Colonic mucosa (tissue), 4 donors: ENCODE results near the gene FREM1. TPM values are rescaled to one million over a fixed set of nuclear protein-coding genes. Genes with fewer than 3 reads are reported as not detected.

ENCODE experiments used
- DNase-seq: peaks from one replicate; pipeline ENCODE4 v3.0.0-alpha.2; 2020
- H3K27ac ChIP-seq: fragments of 200-600 bp; one replicate; pipeline ENCODE4 v1.8.0; 2021
- H3K27me3 ChIP-seq: fragments of 200-600 bp; one replicate; pipeline ENCODE4 v1.8.0; 2021
- H3K36me3 ChIP-seq: fragments of 200-600 bp; one replicate; pipeline ENCODE4 v1.8.0; 2021
- H3K4me1 ChIP-seq: fragments of 200-600 bp; one replicate; pipeline ENCODE4 v1.8.0; 2021; ENCODE audit warnings: mild to moderate bottlenecking
- H3K4me3 ChIP-seq: fragments of 200-600 bp; one replicate; pipeline ENCODE4 v1.8.0; 2021
- H3K9ac ChIP-seq, 2 donors: one replicate each; pipeline ENCODE4 v1.7.0; 2013; ENCODE audit warnings: control low read depth in 2 of 2, low read depth in 2 of 2, low read length in 2 of 2
- H3K9me3 ChIP-seq: fragments of 200-600 bp; one replicate; pipeline ENCODE4 v1.8.0; 2021
- intact Hi-C: fragments of 100-400 bp; cut with DNase I; formaldehyde crosslinking; loops from one replicate; pipeline ENCODE4 v1.14.1; 2022
- total RNA-seq, 2 donors: library from RNA; stranded (reverse); fragmentation: NEBNext Ultra II Directional in 1 of 2; extraction: Animal tissue kit (Norgen Biotek cat#: 25700) in 1 of 2; gene quantifications; one replicate each; pipeline ENCODE4 v1.2.1, GENCODE V29; 2021
- TF ChIP-seq, protein P1 (sequence below): fragments of 200-600 bp; IDR thresholded peaks from one replicate; pipeline ENCODE4 v1.8.0; 2022; ENCODE audit warnings: antibody characterized with exemption, mild to moderate bottlenecking
- donor health status: healthy.
- donor health status: DM: no; HTN: no; CAD: no.
- donor health status: DM: no; HTN: no; CAD: no.

Gene FREM1
- total RNA-seq, 2 donors from 2014 or later, result 1.1 to 1.5 TPM

DNA sequence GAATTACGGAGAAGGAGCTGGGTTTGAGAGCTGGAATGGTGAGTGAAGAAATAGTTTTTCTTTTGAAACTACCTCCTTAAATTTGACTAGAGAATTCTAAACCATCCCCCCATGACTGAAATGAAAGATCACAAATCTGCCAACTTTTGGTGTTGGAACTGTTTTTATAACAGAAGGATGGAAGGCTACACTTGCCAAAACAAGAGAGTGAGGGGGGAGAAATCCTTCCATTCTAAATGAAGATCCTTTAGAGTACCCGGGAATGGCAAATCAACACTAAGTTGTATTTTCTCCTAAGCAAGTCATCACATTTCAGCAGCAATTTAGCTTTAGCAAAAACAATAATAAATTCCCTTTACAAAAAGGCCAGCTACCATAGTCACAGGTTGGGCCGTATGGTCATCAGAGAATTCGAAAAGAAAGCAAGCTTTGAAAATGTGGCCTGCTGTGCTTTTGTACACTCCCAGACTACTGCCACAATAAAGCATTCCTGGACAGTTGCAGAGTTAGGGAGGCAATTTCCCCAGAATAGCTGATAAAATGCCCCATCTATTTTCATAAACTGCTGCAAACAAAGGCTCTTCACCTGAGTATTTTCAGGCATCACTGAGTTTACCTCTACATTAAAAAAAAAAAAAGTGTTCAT, 25.0 kb upstream of the FREM1 start:
- Histone ChIP-seq H3K4me1 (no peaks in the 10 kb centered on the region), H3K4me3 (no peak overlapping the region), H3K9ac (no peak overlapping the region), H3K27me3 (no peaks in the 10 kb centered on the region), H3K36me3 (no peaks in the 10 kb centered on the region), H3K27ac (no peak overlapping the region), H3K9me3 (no peaks in the 10 kb centered on the region)
- intact Hi-C loops, result no loop called here
- DNase-seq, result no peak
- TF ChIP-seq, protein P1, sequence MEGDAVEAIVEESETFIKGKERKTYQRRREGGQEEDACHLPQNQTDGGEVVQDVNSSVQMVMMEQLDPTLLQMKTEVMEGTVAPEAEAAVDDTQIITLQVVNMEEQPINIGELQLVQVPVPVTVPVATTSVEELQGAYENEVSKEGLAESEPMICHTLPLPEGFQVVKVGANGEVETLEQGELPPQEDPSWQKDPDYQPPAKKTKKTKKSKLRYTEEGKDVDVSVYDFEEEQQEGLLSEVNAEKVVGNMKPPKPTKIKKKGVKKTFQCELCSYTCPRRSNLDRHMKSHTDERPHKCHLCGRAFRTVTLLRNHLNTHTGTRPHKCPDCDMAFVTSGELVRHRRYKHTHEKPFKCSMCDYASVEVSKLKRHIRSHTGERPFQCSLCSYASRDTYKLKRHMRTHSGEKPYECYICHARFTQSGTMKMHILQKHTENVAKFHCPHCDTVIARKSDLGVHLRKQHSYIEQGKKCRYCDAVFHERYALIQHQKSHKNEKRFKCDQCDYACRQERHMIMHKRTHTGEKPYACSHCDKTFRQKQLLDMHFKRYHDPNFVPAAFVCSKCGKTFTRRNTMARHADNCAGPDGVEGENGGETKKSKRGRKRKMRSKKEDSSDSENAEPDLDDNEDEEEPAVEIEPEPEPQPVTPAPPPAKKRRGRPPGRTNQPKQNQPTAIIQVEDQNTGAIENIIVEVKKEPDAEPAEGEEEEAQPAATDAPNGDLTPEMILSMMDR, result no peak

GRCh38 chr9:14932641-14933040, 22.4 kb upstream of the FREM1 start:
- TF ChIP-seq, protein P1, result no peak
- intact Hi-C loops, result no loop called here
- H3K9ac ChIP-seq, result no peak overlapping the region

DNA sequence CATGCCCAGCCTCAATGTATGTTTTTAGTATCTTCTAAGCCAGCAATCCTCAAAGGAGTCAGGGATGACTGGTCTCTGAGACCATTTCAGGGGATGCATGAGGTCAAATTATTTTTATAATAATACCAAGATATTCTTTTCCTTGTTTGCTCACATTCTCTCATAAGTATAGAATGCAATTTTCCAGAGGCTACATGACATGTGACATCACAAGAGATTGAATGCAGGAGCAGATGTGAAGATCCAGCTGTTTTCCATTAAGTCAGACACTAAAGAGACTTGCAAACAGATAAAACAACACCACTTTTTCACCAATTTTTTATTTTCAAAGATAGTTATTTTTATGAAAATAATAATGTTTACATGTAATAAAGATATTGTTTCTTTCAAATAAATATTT, 22.0 kb upstream of the FREM1 start:
- Histone ChIP-seq H3K4me3 (no peak overlapping the region), H3K27ac (no peak overlapping the region), H3K27me3 (no peaks in the 10 kb centered on the region), H3K4me1 (no peaks in the 10 kb centered on the region), H3K9ac (no peak overlapping the region), H3K9me3 (no peaks in the 10 kb centered on the region), H3K36me3 (no peaks in the 10 kb centered on the region)
- no peak for DNase-seq
- TF ChIP-seq, protein P1, result no peak
- intact Hi-C loops, result no loop called here

More at GRCh38 chr9:14932641-14933040, 22.4 kb upstream of the FREM1 start:
- Histone ChIP-seq H3K4me1 (no peaks in the 10 kb centered on the region), H3K27ac (no peak overlapping the region), H3K4me3 (no peak overlapping the region), H3K36me3 (no peaks in the 10 kb centered on the region), H3K27me3 (no peaks in the 10 kb centered on the region), H3K9me3 (no peaks in the 10 kb centered on the region)
- no peak for DNase-seq

DNA sequence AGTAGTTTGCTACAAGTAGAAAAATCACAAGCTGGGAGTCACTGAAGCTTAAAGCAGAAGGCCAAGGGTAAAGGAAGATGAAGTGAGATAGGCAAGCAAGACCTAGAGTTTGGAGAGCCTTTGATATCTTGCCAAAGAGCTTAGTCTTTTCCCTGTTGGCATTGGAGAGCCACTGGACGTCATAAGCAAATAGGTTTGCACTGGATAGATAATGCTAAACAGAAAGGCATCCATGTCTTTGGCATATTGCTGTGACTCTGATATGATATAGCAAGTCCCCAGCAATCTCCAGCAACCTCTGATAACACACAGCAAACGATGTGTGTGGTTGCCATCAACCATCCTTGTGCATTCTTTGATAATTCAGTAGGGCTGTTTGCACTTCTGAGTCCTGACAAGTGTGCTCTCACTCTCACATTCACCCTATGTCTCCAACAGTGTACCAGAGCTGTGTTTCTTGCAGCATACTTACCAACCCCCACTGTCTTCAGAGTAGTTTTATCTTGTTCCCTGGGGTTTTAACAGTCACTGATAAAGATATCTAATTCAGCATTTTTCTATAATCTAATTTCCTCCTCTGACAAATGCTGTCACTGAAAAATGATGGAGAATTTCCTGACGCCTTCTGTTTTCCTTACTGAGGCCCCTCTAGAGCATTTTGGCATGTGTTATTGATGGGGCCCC, 16.9 kb upstream of the FREM1 start:
- TF ChIP-seq, protein P1, result no peak
- no peaks in the 10 kb centered on the region for H3K27me3 ChIP-seq
- no peak overlapping the region for H3K27ac ChIP-seq
- no peak overlapping the region for H3K4me3 ChIP-seq
- no peak overlapping the region for H3K9ac ChIP-seq
- H3K4me1 ChIP-seq, result no peaks in the 10 kb centered on the region
- no peaks in the 10 kb centered on the region for H3K36me3 ChIP-seq
- intact Hi-C loops, result no loop called here
- DNase-seq, result no peak
- no peaks in the 10 kb centered on the region for H3K9me3 ChIP-seq

DNA sequence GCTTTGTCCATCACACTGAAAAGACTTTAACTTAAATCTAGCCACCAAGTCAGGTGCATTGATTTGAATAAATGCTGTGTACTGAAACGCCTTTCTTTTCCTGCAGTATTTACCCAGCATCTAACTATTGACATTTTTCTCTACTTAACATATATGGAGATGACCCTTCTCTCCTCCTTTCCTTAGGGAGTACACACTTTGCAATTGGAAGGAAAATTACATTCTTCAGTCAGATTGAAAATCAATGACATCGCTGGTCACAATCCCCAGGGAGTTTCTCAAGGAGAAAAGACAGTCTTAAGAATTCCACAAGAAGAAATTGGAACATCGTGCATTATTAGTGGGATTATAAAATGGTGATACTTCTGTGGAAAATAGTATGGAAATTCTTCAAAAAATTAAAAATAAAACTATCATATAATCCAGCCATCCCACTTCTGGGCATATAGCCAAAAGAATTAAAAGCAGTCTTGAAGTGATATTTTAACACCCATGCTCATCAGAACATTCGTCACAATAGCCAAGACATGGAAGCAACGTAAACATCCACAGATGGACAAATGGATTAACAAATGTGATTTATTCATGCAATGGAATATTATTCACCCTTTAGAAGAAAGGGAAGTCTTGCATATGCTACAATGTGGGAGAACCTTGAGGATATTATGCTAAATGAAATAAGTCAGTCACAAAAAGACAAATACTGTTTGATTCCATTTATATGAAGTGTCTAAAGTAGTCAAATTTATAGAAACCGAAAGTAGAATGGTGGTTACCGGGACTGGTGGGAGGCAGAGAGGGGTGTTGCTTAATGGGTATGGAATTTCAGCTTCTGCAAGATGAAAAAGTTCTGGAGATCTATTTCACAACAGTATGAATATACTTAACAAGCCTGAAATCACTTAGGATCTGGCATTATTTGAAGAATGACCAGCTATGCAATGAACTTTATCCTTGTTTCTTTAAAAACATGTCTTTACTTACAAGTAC, 14.3 kb upstream of the FREM1 start:
- DNase-seq, result no peak
- H3K4me3 ChIP-seq, result no peak overlapping the region
- H3K9me3 ChIP-seq, result no peaks in the 10 kb centered on the region
- TF ChIP-seq, protein P1, result no peak
- H3K4me1 ChIP-seq, result no peaks in the 10 kb centered on the region
- H3K9ac ChIP-seq, result no peak overlapping the region
- H3K36me3 ChIP-seq, result no peaks in the 10 kb centered on the region
- H3K27ac ChIP-seq, result no peak overlapping the region
- intact Hi-C loops, result no loop called here
- H3K27me3 ChIP-seq, result no peaks in the 10 kb centered on the region
